ENCODE results near the gene ACADVL. TPM values are rescaled to one million over a fixed set of nuclear protein-coding genes. Genes with fewer than 3 reads are reported as not detected.

Gene ACADVL
- total RNA-seq, 1 donor from 2014 or later: 219 TPM

DNA sequence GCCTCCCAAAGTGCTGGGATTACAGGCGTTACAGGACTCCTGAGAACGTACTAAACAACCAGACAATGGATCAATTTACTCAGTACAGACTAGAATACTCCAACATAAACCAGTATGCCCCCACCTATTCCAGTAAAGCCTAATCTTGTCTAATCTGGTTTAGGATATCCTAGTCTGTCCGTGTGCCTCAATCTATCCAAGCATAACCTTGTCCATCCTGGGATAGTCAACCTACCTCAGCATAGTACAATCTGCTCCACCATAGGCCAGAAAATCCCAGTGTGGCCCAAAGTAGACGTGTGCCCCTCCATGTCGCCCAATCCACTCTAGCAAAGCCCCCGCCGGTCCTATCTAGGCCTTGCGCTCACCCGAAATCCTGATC, 14.0 kb downstream of the ACADVL start:
- H3K27me3 ChIP-seq (ENCODE audit: control insufficient read depth, insufficient read depth, low read length): no peaks in the 10 kb centered on the region
- peaks cover 7% of the 10 kb centered on the region for H3K36me3 ChIP-seq (ENCODE audit: control insufficient read depth, insufficient read depth, low read length)
- H3K4me3 ChIP-seq (ENCODE audit: low read depth, low read length): peak overlapping the region; percentile 79
- TF ChIP-seq, protein P1, sequence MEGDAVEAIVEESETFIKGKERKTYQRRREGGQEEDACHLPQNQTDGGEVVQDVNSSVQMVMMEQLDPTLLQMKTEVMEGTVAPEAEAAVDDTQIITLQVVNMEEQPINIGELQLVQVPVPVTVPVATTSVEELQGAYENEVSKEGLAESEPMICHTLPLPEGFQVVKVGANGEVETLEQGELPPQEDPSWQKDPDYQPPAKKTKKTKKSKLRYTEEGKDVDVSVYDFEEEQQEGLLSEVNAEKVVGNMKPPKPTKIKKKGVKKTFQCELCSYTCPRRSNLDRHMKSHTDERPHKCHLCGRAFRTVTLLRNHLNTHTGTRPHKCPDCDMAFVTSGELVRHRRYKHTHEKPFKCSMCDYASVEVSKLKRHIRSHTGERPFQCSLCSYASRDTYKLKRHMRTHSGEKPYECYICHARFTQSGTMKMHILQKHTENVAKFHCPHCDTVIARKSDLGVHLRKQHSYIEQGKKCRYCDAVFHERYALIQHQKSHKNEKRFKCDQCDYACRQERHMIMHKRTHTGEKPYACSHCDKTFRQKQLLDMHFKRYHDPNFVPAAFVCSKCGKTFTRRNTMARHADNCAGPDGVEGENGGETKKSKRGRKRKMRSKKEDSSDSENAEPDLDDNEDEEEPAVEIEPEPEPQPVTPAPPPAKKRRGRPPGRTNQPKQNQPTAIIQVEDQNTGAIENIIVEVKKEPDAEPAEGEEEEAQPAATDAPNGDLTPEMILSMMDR (IDR thresholded peaks at IDR 0.05; ENCODE audit: insufficient read depth, low read length, poor library complexity, severe bottlenecking): no peak
- DNase-seq (ENCODE audit: low read depth): no peak

DNA sequence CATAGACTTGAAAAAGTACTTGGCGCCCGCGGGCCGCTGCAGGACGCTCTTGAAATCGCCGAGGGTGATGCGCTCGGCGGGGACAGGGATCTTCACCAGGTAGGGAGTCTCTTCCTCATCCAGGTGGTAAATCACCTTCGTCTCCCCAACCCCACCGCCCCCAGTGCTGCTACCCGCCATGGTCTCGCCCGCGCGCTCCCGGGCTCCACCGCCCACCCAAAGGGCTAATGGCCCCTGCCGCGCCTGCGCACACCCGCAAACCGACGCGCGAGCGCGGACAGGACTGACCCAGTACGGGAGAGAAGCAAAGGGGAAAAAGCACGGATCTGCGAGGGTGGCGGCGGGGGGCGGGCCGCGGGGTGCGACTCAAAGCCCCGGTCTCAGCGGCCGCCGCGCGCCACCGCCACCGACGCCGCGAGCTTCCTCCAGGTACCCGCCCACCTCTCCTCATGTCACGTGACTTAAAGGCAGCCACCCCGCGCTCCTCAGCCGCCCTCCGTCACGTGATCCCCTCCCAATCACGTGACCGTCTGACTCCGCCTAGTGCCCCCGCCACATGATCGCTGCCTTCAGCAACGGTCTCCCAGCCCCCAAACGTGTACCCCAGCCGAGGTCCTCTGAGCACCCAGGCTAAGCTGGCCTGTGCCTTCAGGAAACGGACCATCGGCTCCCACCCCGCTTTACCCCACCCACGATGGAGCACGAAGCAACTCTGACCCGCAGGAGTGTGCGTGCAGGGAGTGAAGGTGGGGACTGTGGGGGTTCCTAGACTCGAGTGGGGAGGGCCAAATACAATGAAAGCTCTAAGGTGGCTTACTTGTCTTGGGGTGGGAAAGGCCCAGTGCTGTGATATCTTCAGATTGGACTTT, 14.6 kb downstream of the ACADVL start, which contains the start of gene DVL2:
DVL2 (minus strand) TSS at position 435 of the 869 bp plus-strand sequence; CDS start at position 180, 255 bp downstream.
- Histone ChIP-seq H3K36me3 (ENCODE audit: control insufficient read depth, insufficient read depth, low read length) (peaks cover 6% of the 10 kb centered on the region), H3K4me3 (ENCODE audit: low read depth, low read length) (peak within 1 kb of the TSS; percentile 79), H3K27me3 (ENCODE audit: control insufficient read depth, insufficient read depth, low read length) (no peaks in the 10 kb centered on the region)
- TF ChIP-seq, protein P1 (IDR thresholded peaks at IDR 0.05; ENCODE audit: insufficient read depth, low read length, poor library complexity, severe bottlenecking): no peak
- DNase-seq (ENCODE audit: low read depth): no peak

DNA sequence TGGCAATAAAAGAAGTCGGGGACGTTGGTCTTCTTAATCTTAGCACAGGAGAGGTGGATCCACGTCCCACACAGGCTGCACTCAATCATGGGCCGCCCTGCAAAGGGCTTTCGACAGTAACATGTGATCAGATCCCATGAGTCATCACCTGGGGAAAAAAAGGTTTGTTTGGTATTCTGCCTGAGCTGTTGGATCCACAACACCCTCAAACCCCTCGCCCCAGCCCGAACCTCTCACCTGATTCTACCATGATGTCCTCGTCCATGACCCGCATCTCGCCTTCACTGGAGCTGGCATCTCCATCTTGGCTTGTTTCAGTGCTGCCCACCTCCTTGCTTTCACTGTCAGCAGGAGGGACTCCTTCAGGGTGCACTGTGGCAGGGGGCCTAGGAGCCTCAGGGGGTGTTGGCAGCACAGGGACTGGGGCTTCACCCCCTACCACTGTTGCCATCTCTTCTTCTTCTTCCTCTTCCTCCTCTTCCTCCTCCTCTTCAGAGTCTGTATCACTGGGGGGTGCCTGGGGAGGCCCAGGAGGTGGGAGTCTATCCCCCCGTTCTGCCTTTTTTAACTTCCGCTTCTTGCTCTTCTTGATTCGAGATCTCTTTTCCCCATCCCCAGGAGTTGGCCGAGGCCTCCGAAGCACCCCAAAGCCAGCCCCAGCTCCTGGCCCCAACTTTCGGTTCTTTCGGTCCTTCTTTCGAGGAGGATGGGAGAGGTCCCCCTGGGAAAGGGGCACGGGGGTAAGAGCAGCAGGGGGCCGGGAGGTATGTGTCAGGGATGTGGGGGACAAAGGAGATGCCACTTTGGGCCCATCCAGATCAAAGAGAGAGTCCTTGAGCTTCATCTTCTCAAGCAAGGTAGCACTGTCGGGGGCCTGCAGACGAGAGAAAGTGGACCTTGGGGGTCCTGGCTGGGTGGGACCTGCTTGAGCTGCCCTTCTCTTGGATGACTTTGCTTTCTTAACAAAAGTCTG, 16.2 kb downstream of the ACADVL start:
- TF ChIP-seq, protein P1 (IDR thresholded peaks at IDR 0.05; ENCODE audit: insufficient read depth, low read length, poor library complexity, severe bottlenecking): no peak
- H3K4me3 ChIP-seq (ENCODE audit: low read depth, low read length): no peak overlapping the region
- H3K27me3 ChIP-seq (ENCODE audit: control insufficient read depth, insufficient read depth, low read length): no peaks in the 10 kb centered on the region
- DNase-seq (ENCODE audit: low read depth): no peak
- peaks cover 5% of the 10 kb centered on the region for H3K36me3 ChIP-seq (ENCODE audit: control insufficient read depth, insufficient read depth, low read length)

DNA sequence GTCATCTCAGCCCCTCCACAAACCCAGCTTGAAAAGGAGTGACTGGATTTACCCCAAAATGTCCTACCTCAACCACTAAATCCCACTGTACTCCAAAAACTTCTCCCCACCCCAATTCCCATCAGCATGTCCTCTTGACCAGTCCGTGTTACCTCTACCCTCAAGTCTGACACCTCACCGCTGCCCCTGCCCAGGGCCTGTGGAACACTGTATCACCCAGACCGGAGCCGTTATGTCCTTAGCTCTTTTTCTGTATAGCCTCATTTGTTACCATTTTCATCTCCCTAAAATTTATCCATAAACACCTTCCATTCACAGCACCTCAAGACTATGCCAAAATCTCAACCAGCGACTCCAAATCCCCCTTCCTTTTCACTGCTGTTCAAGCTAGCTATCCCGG, 17.1 kb downstream of the ACADVL start:
- peaks cover 5% of the 10 kb centered on the region for H3K36me3 ChIP-seq (ENCODE audit: control insufficient read depth, insufficient read depth, low read length)
- no peaks in the 10 kb centered on the region for H3K27me3 ChIP-seq (ENCODE audit: control insufficient read depth, insufficient read depth, low read length)
- TF ChIP-seq, protein P1 (IDR thresholded peaks at IDR 0.05; ENCODE audit: insufficient read depth, low read length, poor library complexity, severe bottlenecking): no peak
- H3K4me3 ChIP-seq (ENCODE audit: low read depth, low read length): no peak overlapping the region
- no peak for DNase-seq (ENCODE audit: low read depth)

DNA sequence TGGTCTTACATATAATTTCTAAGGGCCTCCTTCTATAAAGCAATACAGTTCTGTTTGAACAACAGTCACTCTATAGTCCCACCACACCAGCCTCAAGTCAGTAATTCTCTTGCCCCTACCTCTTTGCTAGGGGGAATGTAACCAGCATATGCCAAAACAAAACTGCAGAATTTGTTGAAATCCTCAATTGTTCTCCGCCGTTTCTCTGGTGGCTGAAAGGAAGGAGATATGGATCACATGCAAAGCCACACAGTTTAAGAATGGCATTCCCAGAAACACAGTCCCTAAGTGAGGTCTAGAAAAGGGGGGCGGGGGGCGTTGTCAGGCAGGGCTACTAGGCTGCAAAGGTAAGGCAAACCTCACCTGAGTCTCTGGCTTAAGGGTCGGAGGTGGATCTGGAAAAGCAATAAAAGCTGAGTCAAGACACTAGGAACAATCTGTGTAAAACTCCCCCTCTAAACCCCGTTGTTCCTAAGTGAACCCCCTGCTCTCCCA, 17.6 kb downstream of the ACADVL start:
- DNase-seq (ENCODE audit: low read depth): no peak

More for the DNA sequence above, 17.6 kb downstream of the ACADVL start:
- H3K36me3 ChIP-seq (ENCODE audit: control insufficient read depth, insufficient read depth, low read length): peaks cover 5% of the 10 kb centered on the region
- no peaks in the 10 kb centered on the region for H3K27me3 ChIP-seq (ENCODE audit: control insufficient read depth, insufficient read depth, low read length)
- TF ChIP-seq, protein P1 (IDR thresholded peaks at IDR 0.05; ENCODE audit: insufficient read depth, low read length, poor library complexity, severe bottlenecking): no peak
- H3K4me3 ChIP-seq (ENCODE audit: low read depth, low read length): peak overlapping the region; percentile 97
